HG03139 (cell line): ENCODE results near the gene PCDH9.

ENCODE experiments used
- ATAC-seq: cut with Tn5 transposase; IDR thresholded peaks from one replicate; pipeline ENCODE4 v1.9.1; 2021; ENCODE audit not compliant: unreplicated experiment

The PCDH9 gene

DNA sequence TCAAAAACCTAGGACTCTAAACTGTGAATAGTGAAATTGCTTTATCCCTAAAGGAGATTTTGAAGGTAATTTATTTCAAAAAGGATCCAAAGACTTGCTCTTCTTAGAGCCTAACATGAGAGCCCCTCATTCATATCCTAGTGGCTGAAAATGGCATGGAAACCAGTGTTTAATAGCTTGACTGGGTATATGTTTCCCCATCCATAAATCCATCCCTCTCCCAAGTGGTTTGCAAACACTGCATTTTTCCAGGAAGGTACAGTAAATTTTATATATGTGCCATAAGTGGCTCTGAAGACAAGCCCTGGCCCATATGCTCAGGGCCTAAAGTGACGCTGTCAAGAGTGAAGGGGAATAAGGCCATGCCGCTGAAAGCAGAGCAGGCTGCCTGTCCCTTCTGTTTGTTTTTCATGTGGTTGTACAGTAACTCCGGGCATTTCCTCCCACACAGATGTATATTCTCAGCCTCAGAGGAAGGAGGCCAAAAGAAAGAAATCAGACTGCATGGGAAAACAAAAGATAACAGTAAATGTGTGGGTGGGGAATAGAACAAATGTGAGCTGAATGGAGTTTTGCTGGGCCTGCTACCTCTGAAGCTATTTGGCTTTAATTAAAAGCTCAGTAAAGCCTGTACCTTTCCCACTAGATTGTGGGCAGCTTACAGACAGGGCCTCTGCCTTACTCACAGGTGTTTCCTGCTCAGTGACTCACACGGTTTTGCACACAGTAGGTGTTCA lies 181.9 kb downstream of the PCDH9 start:
- ATAC-seq = peak; percentile 81

DNA sequence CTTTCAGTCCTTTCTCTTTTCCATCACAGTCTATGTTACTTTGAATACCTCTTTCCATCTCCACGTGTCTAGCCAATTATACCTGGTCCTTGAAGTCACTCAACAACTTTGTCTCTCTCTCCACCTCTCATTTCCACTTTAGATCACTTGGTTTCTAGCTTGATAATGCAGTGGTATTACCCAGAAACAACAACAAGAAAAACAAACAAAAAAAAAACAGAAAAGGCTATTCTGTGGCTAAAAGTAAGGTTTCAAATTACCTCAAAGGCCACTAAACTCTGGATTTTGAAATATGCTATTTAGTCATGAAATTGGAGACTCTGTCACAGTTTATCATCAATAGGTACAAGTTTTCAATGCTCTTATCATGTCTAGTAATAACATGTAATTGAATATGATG lies 184.8 kb downstream of the PCDH9 start:
- ATAC-seq = no peak

DNA sequence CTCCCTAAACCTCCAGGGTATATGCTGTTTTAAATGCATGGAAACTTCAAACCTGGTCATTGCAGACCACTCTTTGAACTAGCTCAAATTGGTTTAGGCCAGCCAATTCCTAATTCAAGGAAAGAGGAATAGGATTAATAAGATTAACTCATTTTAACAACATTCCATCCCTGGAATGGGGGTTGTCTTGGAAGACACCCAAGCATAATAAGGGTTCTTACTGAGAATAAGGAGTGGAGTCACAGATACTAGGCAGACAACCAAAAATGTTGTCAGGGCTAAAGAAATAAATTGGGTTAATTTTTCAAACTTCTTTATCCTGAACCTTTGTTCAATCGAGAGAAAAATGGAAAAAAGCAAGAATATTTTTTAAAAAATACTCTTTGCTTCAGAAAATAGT lies 186.2 kb downstream of the PCDH9 start:
- no peak for ATAC-seq

DNA sequence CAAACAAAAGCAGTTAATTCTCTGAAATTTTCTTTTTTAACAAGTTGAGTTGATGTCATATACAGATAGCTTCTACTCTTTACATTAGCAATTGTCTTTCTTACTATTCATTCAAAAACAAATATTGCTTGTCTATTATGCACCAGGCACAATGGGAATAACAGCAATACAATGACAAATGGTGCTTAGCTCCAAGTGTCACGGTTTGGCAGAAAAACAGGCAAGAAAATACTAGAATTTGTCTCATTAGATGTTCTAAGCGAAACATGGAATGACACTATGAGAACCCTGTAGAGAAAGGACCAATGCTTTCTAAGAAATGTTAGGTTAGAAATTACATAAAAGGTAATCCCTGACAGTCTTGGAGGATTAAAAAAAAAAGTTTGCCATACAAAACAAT lies 187.6 kb downstream of the PCDH9 start:
- no peak for ATAC-seq

GRCh38 chr13:67036699-67037457 lies 193.3 kb downstream of the PCDH9 start:
- ATAC-seq = no peak

DNA sequence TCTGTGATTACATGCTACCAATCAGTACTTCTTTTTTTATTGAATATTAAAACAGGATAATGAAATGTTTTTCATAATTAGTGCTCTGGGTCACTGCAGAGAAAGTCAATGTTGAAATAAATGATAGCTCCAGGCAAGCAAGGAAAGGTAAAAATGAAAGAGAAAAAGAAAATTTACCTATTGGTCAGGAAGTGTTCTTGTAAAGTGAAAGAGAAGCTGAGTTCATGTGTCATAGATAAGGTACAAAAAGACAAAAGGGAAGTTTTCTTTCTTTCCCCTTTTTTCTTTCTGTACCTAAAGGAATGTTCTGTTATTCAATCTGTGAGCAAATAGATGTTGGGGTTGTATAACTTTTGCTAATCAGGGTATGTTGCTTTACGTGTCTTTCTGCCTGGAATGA lies 197.0 kb downstream of the PCDH9 start:
- ATAC-seq = no peak

GRCh38 chr13:67023130-67023876 lies 206.8 kb downstream of the PCDH9 start:
- no peak for ATAC-seq

GRCh38 chr13:67018775-67019174 lies 211.4 kb downstream of the PCDH9 start:
- ATAC-seq = no peak

DNA sequence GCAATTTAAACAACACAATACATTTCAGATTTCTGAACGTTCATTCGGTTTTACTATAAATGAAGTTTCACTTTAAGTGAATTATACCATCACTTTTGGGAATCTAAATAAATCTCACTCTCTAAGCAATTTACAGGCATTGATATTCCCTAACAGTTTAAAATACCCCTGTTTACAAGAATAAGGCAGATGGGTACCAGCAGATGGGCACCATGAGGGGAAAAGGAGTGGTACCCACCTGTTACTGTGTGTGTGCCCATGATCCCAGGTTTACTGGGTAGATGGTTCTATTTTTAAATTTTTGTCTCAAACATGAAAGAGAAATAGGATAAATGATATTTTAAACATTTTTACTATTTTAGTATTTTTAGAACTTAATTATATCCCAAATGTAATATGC lies 212.9 kb downstream of the PCDH9 start:
- ATAC-seq = no peak

GRCh38 chr13:67015976-67016600 lies 214.0 kb downstream of the PCDH9 start:
- no peak for ATAC-seq

- no peak for ATAC-seq
These were observed 215.7 kb downstream of the PCDH9 start for GRCh38 chr13:67014399-67014798.

GRCh38 chr13:67013709-67014108 lies 216.4 kb downstream of the PCDH9 start:
- no peak for ATAC-seq

DNA sequence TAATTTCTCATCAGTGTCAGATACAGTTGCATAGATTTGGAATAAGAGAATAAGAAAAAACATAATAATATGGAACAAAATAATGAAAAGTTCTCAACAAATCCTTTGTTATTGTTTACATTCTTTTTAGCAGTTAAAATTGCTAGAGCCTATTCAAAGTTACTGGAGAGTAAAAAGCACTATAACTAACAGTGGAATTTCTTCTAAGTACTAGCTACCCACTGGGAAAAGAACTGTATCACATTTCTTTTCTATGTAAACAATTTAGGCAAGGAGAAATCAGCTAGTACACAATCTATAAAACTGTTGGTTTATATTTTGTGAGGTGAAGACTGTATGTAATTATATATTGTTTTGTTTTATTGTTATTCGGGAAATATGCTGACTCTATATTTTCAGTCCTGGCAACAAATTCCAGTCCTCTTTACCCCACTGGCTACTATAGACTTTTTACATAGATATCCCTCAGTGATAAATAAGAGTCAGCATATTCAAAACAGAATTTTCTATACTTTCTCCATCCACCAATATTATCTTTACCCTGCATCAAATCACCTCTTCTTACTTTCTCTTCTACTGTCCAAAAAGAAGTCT lies 222.0 kb downstream of the PCDH9 start:
- ATAC-seq = no peak

- ATAC-seq = no peak
These were observed 225.6 kb downstream of the PCDH9 start for GRCh38 chr13:67004511-67004910.

DNA sequence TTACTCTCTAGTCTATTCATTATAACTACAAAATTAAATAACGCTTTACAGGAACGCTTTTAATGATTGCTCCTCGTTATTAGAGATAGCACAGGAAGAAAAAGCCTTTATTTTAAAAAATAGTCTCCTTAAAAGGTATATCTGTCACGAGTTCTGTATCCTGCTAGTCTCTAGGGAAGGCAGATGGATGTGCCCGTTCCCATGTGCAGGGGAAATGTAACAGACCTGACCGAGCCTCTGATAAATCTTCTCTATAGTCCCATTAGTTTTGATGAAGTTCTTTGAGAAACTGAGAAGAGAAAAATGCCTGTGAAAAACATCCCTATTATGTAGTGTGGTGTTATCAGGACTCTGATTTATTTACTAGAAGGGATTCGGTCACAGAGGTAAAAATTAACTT lies 226.4 kb downstream of the PCDH9 start:
- ATAC-seq = no peak

GRCh38 chr13:67001363-67001762 lies 228.8 kb downstream of the PCDH9 start:
- no peak for ATAC-seq

DNA sequence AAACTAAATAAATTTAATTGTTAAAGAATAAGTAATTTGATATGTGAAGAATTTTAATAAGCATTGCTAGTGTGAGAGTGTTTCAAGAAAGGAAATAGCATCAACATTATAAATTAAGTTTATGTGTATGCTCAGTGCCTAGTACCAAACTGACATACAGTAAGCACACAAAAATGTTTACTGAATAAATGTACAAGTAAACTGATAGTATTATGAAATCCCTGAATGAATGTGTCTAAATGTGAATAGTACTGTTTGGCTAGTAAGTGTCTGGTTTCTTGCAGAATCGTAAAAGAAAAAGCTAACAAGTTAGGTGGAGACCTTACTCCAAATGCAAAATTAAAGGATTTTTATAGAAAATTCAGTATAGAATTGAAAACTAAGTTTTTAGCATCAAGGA lies 233.6 kb downstream of the PCDH9 start:
- ATAC-seq = no peak

DNA sequence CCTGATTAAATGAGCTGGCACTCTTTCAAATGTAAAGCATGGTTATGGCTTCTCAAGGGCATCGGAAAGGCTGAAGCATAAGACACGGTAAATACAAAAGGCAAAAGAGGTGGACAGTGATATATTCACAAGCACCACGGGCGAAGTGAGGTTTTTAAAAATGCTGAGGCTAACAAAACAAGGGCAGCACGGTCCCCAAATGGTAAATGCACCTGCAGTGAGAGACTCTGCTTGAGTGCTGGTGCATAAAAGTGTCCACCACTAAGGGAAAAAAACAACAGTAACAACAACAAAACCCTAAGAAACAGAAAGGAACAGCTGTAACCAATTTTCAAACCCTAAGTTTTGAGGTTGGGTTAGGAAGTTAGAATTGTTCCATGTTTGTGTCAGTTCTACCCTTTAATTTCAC lies 234.9 kb downstream of the PCDH9 start:
- peak; percentile 63 for ATAC-seq

- peak; percentile 40 for ATAC-seq
These were observed 235.5 kb downstream of the PCDH9 start for GRCh38 chr13:66994517-66995202.

DNA sequence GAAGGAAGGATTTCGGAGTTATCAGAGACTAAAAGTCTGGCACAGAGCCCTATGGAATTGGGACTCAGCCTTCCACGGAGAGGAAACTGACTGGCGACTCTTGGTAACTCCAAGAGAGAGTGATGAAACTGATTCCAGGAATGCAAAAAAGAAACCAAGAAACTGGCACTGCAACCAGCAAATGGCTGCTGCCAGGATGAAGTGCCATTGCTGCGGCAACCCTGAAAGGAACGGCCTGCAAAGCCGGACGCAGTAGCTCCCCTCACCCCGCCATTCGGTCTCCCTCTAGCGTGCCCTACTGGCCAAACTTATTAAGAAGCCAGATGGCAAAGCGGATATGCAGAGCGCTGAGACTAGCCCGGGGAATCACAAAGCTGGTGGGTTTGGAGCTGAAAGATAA lies 236.0 kb downstream of the PCDH9 start:
- ATAC-seq = peak; percentile 76
